Measurements from ENCODE around the gene SPATS2.

The SPATS2 gene

GRCh38 chr12:49543221-49543913 lies 176.1 kb downstream of the SPATS2 start:
- no peak for DNase-seq

DNA sequence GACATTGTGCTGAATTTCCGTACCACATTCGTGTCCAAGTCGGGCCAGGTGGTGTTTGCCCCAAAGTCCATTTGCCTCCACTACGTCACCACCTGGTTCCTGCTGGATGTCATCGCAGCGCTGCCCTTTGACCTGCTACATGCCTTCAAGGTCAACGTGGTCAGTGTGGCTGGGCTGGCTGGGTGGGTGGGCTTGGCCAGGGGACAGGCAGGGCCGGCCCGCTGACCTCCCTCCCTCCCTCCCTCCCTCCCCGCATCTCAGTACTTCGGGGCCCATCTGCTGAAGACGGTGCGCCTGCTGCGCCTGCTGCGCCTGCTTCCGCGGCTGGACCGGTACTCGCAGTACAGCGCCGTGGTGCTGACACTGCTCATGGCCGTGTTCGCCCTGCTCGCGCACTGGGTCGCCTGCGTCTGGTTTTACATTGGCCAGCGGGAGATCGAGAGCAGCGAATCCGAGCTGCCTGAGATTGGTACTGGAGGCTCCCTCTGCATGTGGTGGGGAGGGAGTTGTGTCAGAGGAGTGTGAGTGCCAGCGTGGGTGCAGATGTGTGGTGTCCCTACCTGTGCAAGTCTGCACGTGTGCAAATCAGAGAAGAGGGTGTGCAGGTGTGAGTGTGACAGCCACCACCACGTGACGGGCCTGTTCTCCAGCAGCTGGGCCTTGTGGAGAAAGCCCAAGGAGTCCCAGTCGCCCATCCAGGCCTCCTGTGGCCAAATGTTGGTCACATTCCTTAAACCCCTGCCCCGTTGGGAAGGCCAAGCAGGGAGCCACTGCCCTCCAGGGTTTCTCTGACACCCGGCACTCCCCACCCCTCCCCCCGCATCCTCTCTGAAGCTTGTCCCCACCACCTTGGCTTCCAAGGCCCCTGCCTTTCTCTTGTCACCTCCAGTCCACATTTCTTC lies 176.9 kb downstream of the SPATS2 start:
- DNase-seq = no peak

DNA sequence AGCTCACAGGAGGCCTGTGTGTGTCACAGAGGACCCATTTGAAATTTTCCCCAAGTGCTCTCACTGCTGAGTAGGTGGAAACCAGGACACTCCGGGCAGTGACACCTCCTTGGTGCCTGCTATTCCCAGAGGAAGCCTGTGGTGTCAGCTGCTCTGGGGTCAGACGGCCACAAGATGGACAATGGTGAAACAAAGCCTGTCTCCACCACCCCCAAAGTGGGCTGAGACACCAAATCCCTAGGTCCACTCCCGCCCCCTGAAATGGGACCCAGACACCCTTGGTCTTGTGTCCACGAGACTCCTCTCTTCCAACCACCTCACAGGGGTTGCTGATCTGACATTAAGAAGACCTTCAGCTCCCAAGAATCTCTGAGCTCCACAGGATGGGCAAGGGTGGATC lies 178.6 kb downstream of the SPATS2 start:
- no peak for DNase-seq

DNA sequence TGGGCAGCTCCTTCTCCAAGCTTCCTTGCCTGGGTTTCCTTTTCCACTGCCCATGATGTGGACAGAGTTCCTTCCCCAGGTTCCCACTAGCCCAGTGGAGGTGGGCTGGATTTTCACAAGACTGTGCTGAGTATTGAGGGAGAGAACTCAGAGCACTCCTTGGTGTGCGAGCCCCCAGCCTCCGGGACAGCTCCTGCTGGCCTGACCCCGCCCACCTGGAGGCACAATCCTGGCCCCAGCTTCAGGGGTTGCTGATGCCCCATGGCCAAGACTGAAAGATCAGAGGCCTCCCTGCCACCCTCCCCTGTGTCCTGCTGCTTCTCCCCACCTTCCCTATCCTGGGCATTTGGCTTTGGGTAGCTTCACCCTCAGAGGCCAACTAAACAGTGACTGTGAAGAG lies 179.2 kb downstream of the SPATS2 start:
- no peak for DNase-seq

GRCh38 chr12:49547090-49547690 lies 179.9 kb downstream of the SPATS2 start:
- no peak for DNase-seq

- DNase-seq = no peak
These were observed 181.2 kb downstream of the SPATS2 start for GRCh38 chr12:49548481-49548821.

- DNase-seq = no peak
These were observed 181.8 kb downstream of the SPATS2 start for GRCh38 chr12:49548822-49549648.

DNA sequence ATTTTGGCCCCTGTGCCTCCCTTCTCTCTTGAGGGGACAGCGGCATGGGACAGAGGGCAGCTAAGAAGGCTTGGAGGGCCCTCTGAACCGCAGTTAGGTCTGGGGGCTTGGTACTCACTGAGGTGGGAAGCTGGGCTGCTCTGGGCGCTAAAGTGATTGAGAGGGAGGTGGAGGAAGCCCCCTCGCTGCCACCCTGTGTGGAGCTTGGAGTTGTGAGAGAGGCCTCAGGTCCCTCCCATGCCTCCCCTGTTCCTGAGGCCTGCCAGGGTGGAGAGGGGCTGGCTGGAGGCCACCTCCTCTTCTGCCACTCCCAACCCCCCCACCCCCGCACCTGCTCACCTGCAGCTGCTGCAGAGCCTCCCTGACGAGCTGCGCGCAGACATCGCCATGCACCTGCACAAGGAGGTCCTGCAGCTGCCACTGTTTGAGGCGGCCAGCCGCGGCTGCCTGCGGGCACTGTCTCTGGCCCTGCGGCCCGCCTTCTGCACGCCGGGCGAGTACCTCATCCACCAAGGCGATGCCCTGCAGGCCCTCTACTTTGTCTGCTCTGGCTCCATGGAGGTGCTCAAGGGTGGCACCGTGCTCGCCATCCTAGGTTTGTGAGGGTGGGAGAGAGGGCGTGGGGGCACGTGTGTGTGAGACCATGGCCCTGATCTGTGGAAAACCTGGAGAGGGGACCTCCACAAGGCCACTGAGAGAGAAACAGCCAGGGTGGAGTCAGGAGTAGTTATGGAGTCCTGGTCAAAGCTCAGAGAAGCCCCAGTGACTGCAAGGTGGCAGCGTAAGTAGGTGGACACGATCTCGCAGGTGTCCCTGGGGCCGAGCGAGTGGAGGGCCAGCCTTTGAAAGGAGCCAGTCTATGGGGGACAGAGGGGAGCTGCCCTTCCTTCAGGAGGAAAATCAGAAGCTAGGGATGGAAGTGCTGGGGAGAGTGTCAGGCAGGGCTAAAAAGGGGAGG lies 182.8 kb downstream of the SPATS2 start:
- DNase-seq = no peak

- no peak for DNase-seq
These were observed 183.5 kb downstream of the SPATS2 start for GRCh38 chr12:49550693-49551252.

DNA sequence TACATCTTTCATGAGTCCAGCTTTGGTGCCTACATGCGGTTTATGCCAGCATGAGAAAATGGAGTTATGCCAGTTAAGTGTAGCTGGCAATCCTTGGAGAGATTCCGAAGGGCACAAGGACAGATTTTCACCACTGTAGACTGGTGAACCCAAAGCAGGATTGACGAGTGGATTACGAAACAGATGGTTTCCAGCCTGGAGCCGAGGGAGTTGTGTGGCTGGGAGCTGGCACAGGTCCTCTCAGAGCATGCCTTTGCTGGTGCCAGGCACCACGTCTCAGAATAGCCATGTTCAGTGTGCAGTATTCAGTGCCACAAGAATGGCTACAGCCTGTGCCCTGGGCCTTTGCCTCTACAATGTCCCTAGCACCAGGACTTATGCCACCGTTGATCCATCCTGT lies 184.8 kb downstream of the SPATS2 start:
- no peak for DNase-seq

GRCh38 chr12:49552425-49552824 lies 185.2 kb downstream of the SPATS2 start:
- DNase-seq = no peak

DNA sequence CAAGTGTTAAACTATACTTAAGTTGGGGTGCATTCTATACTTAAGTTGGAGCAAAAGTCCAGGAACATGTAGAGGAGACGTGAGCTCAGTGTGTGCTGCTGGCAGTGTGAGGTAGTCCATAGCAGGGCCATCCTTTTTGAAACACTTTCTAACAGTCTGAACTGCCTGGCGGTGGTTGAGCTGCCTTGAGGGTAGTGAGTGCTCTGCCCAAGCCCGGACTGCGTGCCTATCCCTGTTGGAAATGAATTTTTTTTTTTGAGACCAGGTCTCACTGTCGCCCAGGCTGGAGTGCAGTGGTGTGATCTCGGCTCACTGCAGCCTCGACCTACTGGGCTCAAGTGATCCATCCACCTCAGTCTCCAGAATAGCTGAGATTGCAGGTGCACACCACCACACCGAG lies 185.6 kb downstream of the SPATS2 start:
- DNase-seq = no peak

GRCh38 chr12:49553512-49554088 lies 186.3 kb downstream of the SPATS2 start:
- no peak for DNase-seq

DNA sequence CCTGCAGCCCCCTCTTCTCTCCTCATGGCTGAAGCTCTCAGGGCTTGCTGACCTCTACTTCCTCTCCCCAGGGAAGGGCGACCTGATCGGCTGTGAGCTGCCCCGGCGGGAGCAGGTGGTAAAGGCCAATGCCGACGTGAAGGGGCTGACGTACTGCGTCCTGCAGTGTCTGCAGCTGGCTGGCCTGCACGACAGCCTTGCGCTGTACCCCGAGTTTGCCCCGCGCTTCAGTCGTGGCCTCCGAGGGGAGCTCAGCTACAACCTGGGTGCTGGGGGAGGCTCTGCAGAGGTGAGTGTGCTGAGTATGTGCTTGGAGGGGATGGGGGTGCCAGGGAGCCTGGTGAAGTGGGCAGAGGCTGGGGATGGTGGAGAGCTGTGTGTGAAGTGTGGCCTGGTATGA lies 187.0 kb downstream of the SPATS2 start:
- DNase-seq = no peak

DNA sequence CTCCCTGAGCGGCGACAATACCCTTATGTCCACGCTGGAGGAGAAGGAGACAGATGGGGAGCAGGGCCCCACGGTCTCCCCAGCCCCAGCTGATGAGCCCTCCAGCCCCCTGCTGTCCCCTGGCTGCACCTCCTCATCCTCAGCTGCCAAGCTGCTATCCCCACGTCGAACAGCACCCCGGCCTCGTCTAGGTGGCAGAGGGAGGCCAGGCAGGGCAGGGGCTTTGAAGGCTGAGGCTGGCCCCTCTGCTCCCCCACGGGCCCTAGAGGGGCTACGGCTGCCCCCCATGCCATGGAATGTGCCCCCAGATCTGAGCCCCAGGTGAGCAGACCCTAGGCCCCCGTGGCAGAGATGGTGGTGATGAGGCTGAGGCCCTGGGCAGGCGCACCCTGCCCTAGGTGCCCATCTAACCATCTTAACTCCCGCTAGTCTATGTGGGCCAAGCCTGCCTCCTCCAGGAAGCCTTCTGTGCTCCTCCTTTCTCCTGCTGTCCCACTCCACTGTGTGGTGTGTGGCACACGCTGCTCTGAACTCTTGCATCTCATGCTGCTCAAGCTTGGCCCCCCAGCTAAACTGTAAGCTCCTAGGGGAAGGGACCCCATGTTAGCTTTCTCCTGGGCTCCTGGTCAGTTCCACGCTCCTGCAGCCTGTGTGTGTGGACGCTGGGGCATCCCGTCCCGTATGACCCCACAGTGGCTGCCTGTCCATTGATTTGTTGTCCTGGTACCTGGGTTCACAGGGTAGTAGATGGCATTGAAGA lies 188.5 kb downstream of the SPATS2 start:
- no peak for DNase-seq

DNA sequence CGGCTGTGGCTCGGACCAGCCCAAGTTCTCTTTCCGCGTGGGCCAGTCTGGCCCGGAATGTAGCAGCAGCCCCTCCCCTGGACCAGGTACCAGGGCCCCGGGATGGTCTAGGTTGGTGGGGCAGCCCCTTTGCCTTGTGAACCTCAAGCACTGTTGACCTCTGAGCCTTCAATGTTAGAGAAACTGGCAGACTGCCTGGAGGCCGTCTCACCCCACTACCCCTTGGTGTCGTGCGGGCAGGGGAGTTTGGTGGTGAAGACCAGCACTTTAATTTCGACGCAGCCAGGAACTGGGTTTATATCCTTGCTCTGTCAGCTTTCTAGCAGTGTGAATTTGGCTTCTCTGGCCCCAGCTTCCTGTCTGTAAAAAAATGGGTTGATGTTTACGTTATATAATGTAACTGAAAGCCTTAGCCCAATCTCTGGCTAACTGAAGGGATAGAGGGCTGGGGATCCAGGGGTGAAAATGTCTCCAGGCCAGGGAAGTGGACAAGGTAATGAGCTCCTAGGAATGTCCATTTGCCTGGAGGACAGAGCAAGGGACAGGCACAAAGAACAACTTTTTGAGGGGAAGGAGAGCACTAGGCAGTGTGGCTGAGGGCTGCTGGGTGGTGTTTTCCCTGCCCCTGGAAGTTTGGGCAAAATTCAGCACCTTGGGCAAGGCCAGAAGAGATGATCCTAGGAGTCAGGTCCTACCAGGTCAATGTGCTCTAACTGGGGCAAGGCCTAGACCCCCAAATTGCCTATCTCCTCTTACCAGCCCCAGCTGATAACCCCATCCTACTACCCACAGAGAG lies 189.3 kb downstream of the SPATS2 start:
- DNase-seq = no peak

DNA sequence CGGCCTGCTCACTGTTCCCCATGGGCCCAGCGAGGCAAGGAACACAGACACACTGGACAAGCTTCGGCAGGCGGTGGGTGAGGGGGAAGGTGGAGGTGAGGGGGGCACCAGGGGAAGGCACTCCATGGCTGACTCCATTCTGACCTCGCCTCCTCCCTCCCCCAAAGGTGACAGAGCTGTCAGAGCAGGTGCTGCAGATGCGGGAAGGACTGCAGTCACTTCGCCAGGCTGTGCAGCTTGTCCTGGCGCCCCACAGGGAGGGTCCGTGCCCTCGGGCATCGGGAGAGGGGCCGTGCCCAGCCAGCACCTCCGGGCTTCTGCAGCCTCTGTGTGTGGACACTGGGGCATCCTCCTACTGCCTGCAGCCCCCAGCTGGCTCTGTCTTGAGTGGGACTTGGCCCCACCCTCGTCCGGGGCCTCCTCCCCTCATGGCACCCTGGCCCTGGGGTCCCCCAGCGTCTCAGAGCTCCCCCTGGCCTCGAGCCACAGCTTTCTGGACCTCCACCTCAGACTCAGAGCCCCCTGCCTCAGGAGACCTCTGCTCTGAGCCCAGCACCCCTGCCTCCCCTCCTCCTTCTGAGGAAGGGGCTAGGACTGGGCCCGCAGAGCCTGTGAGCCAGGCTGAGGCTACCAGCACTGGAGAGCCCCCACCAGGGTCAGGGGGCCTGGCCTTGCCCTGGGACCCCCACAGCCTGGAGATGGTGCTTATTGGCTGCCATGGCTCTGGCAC lies 190.1 kb downstream of the SPATS2 start:
- DNase-seq = no peak

- no peak for DNase-seq
These were observed 190.6 kb downstream of the SPATS2 start for GRCh38 chr12:49557917-49558215.

- DNase-seq = no peak
These were observed 191.3 kb downstream of the SPATS2 start for GRCh38 chr12:49558526-49558925.
